Measurements from ENCODE around the gene ALDH1B1. TPM values are rescaled to one million over a fixed set of nuclear protein-coding genes. Genes with fewer than 3 reads are reported as not detected.

The ALDH1B1 gene
- total and polyA plus RNA-seq, 8 donors = 6.0 to 17.1 (median 10.3) TPM

DNA sequence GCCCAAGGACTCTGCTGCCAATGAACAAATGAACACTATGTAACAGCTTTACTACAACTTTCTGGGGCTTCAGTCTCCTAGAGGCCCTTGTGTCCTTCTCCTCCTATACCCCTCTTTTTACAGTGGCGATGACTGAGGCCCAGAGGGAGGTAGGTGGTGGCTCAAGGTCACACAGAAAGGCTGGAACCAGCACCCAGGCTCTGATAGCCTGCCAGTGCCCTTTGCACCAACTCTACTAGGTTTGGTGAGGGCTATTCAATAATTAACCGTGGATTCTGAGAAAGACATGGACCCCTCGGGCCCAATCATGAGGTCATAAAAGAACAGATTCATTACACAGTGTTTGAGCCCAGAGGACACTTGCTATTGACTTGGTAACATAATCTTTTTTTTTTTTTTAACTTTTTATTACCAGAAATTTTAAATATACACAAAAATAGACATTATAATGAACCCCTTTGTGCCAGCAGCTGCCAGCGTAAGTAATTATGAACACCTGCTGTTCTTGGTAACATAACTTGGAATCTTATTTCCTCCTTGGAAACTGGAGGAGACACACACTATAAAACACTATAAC lies 6.1 kb upstream of the ALDH1B1 start:
- Histone ChIP-seq H3K27ac (peak overlapping the region in 2 of 4 donors; percentile 23 to 28), H3K4me3 (no peak overlapping the region), H3K27me3 (no peaks in the 10 kb centered on the region), H3K9me3 (no peaks in the 10 kb centered on the region), H3K36me3 (no peaks in the 10 kb centered on the region), H3K4me1 (no peaks in the 10 kb centered on the region)
- TF ChIP-seq, protein P1, sequence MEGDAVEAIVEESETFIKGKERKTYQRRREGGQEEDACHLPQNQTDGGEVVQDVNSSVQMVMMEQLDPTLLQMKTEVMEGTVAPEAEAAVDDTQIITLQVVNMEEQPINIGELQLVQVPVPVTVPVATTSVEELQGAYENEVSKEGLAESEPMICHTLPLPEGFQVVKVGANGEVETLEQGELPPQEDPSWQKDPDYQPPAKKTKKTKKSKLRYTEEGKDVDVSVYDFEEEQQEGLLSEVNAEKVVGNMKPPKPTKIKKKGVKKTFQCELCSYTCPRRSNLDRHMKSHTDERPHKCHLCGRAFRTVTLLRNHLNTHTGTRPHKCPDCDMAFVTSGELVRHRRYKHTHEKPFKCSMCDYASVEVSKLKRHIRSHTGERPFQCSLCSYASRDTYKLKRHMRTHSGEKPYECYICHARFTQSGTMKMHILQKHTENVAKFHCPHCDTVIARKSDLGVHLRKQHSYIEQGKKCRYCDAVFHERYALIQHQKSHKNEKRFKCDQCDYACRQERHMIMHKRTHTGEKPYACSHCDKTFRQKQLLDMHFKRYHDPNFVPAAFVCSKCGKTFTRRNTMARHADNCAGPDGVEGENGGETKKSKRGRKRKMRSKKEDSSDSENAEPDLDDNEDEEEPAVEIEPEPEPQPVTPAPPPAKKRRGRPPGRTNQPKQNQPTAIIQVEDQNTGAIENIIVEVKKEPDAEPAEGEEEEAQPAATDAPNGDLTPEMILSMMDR (IDR thresholded peaks at IDR 0.05) = no peak
- intact Hi-C loops (cut with DNase I) = no loop called here
- 32 to 37% methylated on average over 4 of the region's 4 CpGs for WGBS, 2 donors
- DNase-seq (no peak), ATAC-seq (peak in 3 of 4 donors; percentile 32 to 61 (median 33)), FAIRE-seq (no peak)

DNA sequence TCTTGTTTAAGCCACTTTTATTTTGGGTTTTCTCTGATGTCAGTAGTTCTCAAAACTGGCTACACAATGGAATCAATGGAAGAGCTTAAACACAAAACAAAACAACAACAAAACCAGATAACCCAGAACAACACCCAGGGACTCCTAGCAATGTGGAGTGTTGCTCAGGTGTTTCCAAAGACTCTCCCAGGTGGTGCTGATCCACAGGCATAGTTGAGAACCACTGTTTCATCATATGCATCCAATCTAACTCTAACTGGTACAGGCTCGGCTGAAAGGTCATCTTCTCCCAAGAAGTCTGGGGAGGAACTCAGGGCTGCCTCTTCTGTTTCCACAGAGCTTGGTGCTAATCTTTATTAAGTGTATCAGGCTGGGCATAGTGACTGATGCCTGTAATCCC lies 5.4 kb upstream of the ALDH1B1 start:
- H3K36me3 ChIP-seq = no peaks in the 10 kb centered on the region
- H3K27me3 ChIP-seq = no peaks in the 10 kb centered on the region
- DNase-seq (no peak), ATAC-seq (no peak), FAIRE-seq (no peak)
- TF ChIP-seq, protein P1 (IDR thresholded peaks at IDR 0.05) = no peak
- H3K9me3 ChIP-seq = no peaks in the 10 kb centered on the region
- intact Hi-C loops (cut with DNase I) = no loop called here
- WGBS, 2 donors = 43 to 90% methylated on average over 1 of the region's 1 CpG
- H3K27ac ChIP-seq = no peak overlapping the region
- peaks cover 0 to 4% (median 3%) of the 10 kb centered on the region in 3 donors for H3K4me1 ChIP-seq
- H3K4me3 ChIP-seq = no peak overlapping the region

DNA sequence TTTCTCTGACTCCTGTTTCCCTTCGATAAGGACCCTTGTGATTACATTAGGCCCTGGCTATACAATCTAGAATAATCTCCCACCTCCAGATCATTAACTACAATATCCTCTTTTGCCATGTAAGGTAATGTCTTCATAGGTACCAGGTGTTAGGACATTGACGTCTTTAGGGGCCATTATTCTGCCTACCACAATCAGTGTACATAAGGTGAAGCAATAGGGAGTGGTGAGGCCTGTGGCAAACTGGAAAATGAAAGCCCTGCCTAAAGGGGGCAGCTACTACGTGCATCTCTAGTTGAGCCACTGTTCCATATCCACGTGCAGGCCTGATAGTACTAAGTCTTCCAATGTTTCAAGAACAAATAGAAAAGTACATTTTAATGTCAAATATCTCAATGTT lies 4.8 kb upstream of the ALDH1B1 start:
- TF ChIP-seq, protein P1 (IDR thresholded peaks at IDR 0.05) = no peak
- 88 to 91% methylated on average over 4 of the region's 4 CpGs for WGBS, 2 donors
- no peaks in the 10 kb centered on the region for H3K27me3 ChIP-seq
- ATAC-seq (no peak), FAIRE-seq (no peak), DNase-seq (no peak)
- no peaks in the 10 kb centered on the region for H3K9me3 ChIP-seq
- peaks cover 0 to 4% (median 4%) of the 10 kb centered on the region in 3 donors for H3K4me1 ChIP-seq
- H3K27ac ChIP-seq = no peak overlapping the region
- H3K36me3 ChIP-seq = no peaks in the 10 kb centered on the region
- no peak overlapping the region for H3K4me3 ChIP-seq
- intact Hi-C loops (cut with DNase I) = no loop called here

- ATAC-seq (no peak), FAIRE-seq (no peak), DNase-seq (no peak)
- no peak overlapping the region for H3K4me3 ChIP-seq
- 50 to 54% methylated on average over 7 of the region's 7 CpGs for WGBS, 2 donors
- TF ChIP-seq, protein P1 (IDR thresholded peaks at IDR 0.05) = no peak
- H3K27ac ChIP-seq = peak overlapping the region in 1 of 4 donors; percentile 36
- H3K9me3 ChIP-seq = no peaks in the 10 kb centered on the region
- no peaks in the 10 kb centered on the region for H3K36me3 ChIP-seq
- H3K4me1 ChIP-seq = peaks cover 0 to 7% (median 4%) of the 10 kb centered on the region in 3 donors
- H3K27me3 ChIP-seq = no peaks in the 10 kb centered on the region
- intact Hi-C loops (cut with DNase I) = no loop called here
Observed at GRCh38 chr9:38388283-38389223, 3.9 kb upstream of the ALDH1B1 start.

Data from pancreas (tissue), 10 donors.